Activated T-helper 1 cell treated with Interleukin-2 at 50 U/mL for 16 hours (primary cell): ENCODE data around the gene CDCA4.

Experiments used
- DNase-seq: peaks from one replicate; pipeline ENCODE4 v3.0.0-alpha.2; 2020; ENCODE audit warnings: low read depth

CDCA4 gene

GRCh38 chr14:104989236-104989950 is 31.5 kb downstream of the CDCA4 start:
- DNase-seq, result no peak

- DNase-seq, result no peak
These were observed 34.3 kb downstream of the CDCA4 start for GRCh38 chr14:104986487-104987164.

- peak; percentile 87 for DNase-seq
These were observed 35.0 kb downstream of the CDCA4 start, which contains the start of gene CLBA1 for GRCh38 chr14:104985675-104986486. TSS of gene CLBA1 (plus strand) at chr14:104985788. CDS start at chr14:104986432, 644 bp downstream.

- no peak for DNase-seq
These were observed 36.6 kb downstream of the CDCA4 start for GRCh38 chr14:104984056-104984894.

- no peak for DNase-seq
These were observed 37.6 kb downstream of the CDCA4 start for GRCh38 chr14:104983231-104983721.

- DNase-seq, result no peak
These were observed 38.2 kb downstream of the CDCA4 start for GRCh38 chr14:104982548-104983230.

- no peak for DNase-seq
These were observed 39.0 kb downstream of the CDCA4 start for GRCh38 chr14:104981699-104982541.

GRCh38 chr14:104980611-104981531 is 40.0 kb downstream of the CDCA4 start:
- DNase-seq, result no peak

- DNase-seq, result no peak
These were observed 40.9 kb downstream of the CDCA4 start for GRCh38 chr14:104979758-104980610.

GRCh38 chr14:104978746-104979691 is 41.9 kb downstream of the CDCA4 start:
- no peak for DNase-seq

- DNase-seq, result peak; percentile 20
These were observed 42.9 kb downstream of the CDCA4 start, which contains the start of gene AHNAK2 for GRCh38 chr14:104977681-104978653. TSS of gene AHNAK2 (minus strand) at chr14:104978374. CDS start at chr14:104978237, 137 bp downstream.

- DNase-seq, result no peak
These were observed 43.7 kb downstream of the CDCA4 start for GRCh38 chr14:104977008-104977680.

- peak; percentile 78 for DNase-seq
These were observed 44.5 kb downstream of the CDCA4 start for GRCh38 chr14:104976198-104977007.
